SK-N-SH (cell line): ENCODE data around the gene EXOC4. TPM values are rescaled to one million over a fixed set of nuclear protein-coding genes. Genes with fewer than 3 reads are reported as not detected.
A peak's percentile ranks its signal among the peaks of the same experiment; 100 is the strongest.

ENCODE experiments used
- CTCF ChIA-PET: fragments of 300-600, 350-600 bp; formaldehyde crosslinking; extraction: SDS; loops from one replicate; lab custom pipeline; 2021; lab: Yijun Ruan, JAX
- POLR2A ChIA-PET: fragments of 350-600 bp; sonication (Branson Sonifier 250); formaldehyde crosslinking; extraction: SDS; loops from one replicate; lab custom pipeline; 2020; ENCODE audit warnings: antibody characterized with exemption, inconsistent platforms; lab: Yijun Ruan, JAX
- DNase-seq: peaks from one replicate; pipeline ENCODE4 v3.0.0; 2012
- H2AFZ ChIP-seq: fragments of 200-600 bp; sonication (generic); 2 replicates; pipeline ENCODE4 v1.8.1; 2016; ENCODE audit warnings: antibody characterized with exemption, mild to moderate bottlenecking, low read depth
- H3F3A ChIP-seq: fragments of 200-600 bp; sonication (generic); replicated peaks from 2 replicates; pipeline ENCODE3; 2016; ENCODE audit warnings: antibody characterized with exemption, mild to moderate bottlenecking; ENCODE audit not compliant: insufficient read depth
- H3K27ac ChIP-seq, 2 experiments: fragments of 200-500 bp in 1 of 2; fragments of 200-600 bp in 1 of 2; sonication (Bioruptor generic) in 1 of 2; sonication (generic), shearing (Covaris generic) in 1 of 2; 2 replicates each; pipeline versions ENCODE4 v1.5.1 to v1.6.1; 2014 to 2016; ENCODE audit warnings: low read depth in 2 of 2, inconsistent platforms in 1 of 2, low read length in 1 of 2, mild to moderate bottlenecking in 1 of 2, mixed read lengths in 1 of 2
- H3K27me3 ChIP-seq: fragments of 200-600 bp; sonication (generic), shearing (Covaris generic); 2 replicates; pipeline ENCODE4 v1.6.1; 2016; ENCODE audit warnings: mixed run types; ENCODE audit not compliant: insufficient read depth
- H3K36me3 ChIP-seq, 2 experiments: fragments of 200-500 bp in 1 of 2; fragments of 200-600 bp in 1 of 2; sonication (Bioruptor generic) in 1 of 2; sonication (generic) in 1 of 2; replicated peaks in 1 of 2; 2 replicates each; pipeline versions ENCODE3 to v1.5.1; 2014 to 2016; ENCODE audit warnings: low read length in 1 of 2, mild to moderate bottlenecking in 1 of 2; ENCODE audit not compliant: insufficient read depth in 2 of 2, control insufficient read depth in 1 of 2
- H3K4me1 ChIP-seq, 2 experiments: fragments of 200-500 bp in 1 of 2; fragments of 200-600 bp in 1 of 2; sonication (Bioruptor generic) in 1 of 2; sonication (generic), shearing (Covaris generic) in 1 of 2; 2 replicates each; pipeline versions ENCODE4 v1.5.1 to v1.6.1; 2014 to 2016; ENCODE audit warnings: low read depth in 1 of 2, low read length in 1 of 2, mixed run types in 1 of 2; ENCODE audit not compliant: insufficient read depth in 2 of 2, control insufficient read depth in 1 of 2
- H3K4me2 ChIP-seq: fragments of 200-600 bp; sonication (generic), shearing (Covaris generic); 2 replicates; pipeline ENCODE4 v1.6.1; 2017; ENCODE audit warnings: mixed run types
- H3K4me3 ChIP-seq, 2 experiments: fragments of 200-500 bp in 1 of 2; fragments of 200-600 bp in 1 of 2; sonication (Bioruptor generic) in 1 of 2; sonication (generic), shearing (Covaris generic) in 1 of 2; 2 replicates each; pipeline versions ENCODE4 v1.5.1 to v1.8.1; 2014 to 2016; ENCODE audit warnings: low read depth in 2 of 2, inconsistent platforms in 1 of 2, low read length in 1 of 2, mild to moderate bottlenecking in 1 of 2, mixed read lengths in 1 of 2, moderate library complexity in 1 of 2
- H3K79me2 ChIP-seq: fragments of 200-600 bp; sonication (generic); 2 replicates; pipeline ENCODE4 v1.8.1; 2017; ENCODE audit warnings: mild to moderate bottlenecking; ENCODE audit not compliant: insufficient read depth
- H3K9ac ChIP-seq: fragments of 200-600 bp; sonication (generic); 2 replicates; pipeline ENCODE4 v1.6.1; 2017; ENCODE audit warnings: mixed run types
- H3K9me2 ChIP-seq: fragments of 200-600 bp; sonication (generic); 2 replicates; pipeline ENCODE4 v1.6.1; 2017; ENCODE audit warnings: mixed run types
- H3K9me3 ChIP-seq: fragments of 200-600 bp; sonication (generic); 2 replicates; pipeline ENCODE4 v1.6.1; 2017; ENCODE audit warnings: mixed run types, mild to moderate bottlenecking, moderate library complexity
- H4K20me1 ChIP-seq: fragments of 200-600 bp; sonication (generic); 2 replicates; pipeline ENCODE4 v1.6.1; 2017; ENCODE audit warnings: mild to moderate bottlenecking, mixed run types; ENCODE audit not compliant: insufficient read depth
- EP300 ChIP-seq, 2 experiments: IDR thresholded peaks; 2 replicates each; pipeline versions ENCODE4 v1.4.0 to v1.6.1; 2012; ENCODE audit warnings: borderline replicate concordance in 1 of 2, low read depth in 1 of 2, low read length in 1 of 2
- FOXM1 ChIP-seq: IDR thresholded peaks from 2 replicates; pipeline ENCODE4 v1.4.0; 2012; ENCODE audit warnings: low read depth, mild to moderate bottlenecking
- GABPA ChIP-seq: IDR thresholded peaks from 2 replicates; pipeline ENCODE4 v1.4.0; 2012; ENCODE audit warnings: low read depth, mild to moderate bottlenecking
- MXI1 ChIP-seq: IDR thresholded peaks from 2 replicates; pipeline ENCODE4 v1.6.1; 2012; ENCODE audit warnings: mild to moderate bottlenecking, low read depth, low read length, improper control_type of control experiment
- NFIC ChIP-seq: IDR thresholded peaks from 2 replicates; pipeline ENCODE4 v1.4.0; 2012; ENCODE audit warnings: borderline replicate concordance
- NRF1 ChIP-seq: IDR thresholded peaks from 2 replicates; pipeline ENCODE4 v1.6.1; 2012; ENCODE audit warnings: low read depth, mild to moderate bottlenecking, low read length
- POLR2AphosphoS5 ChIP-seq: IDR thresholded peaks from 2 replicates; pipeline ENCODE4 v1.6.1; 2012; ENCODE audit warnings: low read depth, low read length
- RAD21 ChIP-seq: IDR thresholded peaks from 2 replicates; pipeline ENCODE4 v1.6.1; 2012; ENCODE audit warnings: mild to moderate bottlenecking, low read length
- RCOR1 ChIP-seq: fragments of 150-350 bp; IDR thresholded peaks from 2 replicates; pipeline ENCODE4 v1.6.1; 2017; ENCODE audit warnings: antibody characterized with exemption, low read length
- RFX5 ChIP-seq: IDR thresholded peaks from 2 replicates; pipeline ENCODE4 v1.6.1; 2012; ENCODE audit warnings: mild to moderate bottlenecking, improper control_type of control experiment, low read length
- SIN3A ChIP-seq: IDR thresholded peaks from 2 replicates; pipeline ENCODE4 v1.6.1; 2012; ENCODE audit warnings: low read depth, mild to moderate bottlenecking, low read length, moderate library complexity, borderline replicate concordance
- TAF1 ChIP-seq: IDR thresholded peaks from 2 replicates; pipeline ENCODE4 v1.6.1; 2012; ENCODE audit warnings: low read depth, mild to moderate bottlenecking, low read length, moderate library complexity, borderline replicate concordance
- TEAD4 ChIP-seq: IDR thresholded peaks from 2 replicates; pipeline ENCODE4 v1.4.0; 2012; ENCODE audit warnings: mild to moderate bottlenecking, borderline replicate concordance; ENCODE audit not compliant: insufficient read depth
- WGBS: methylation state at CpG from one replicate; pipeline ENCODE4 v1.1.6; 2017; ENCODE audit warnings: low lambda C conversion rate; 5-methylcytosine and 5-hydroxymethylcytosine counted together
- polyA plus RNA-seq, 3 experiments: library from polyadenylated mRNA; depleted of rRNA; stranded (reverse); fragments of >200 nt; gene quantifications; 2 replicates each; pipeline ENCODE4 v1.2.3, GENCODE V29; 2012
- TF ChIP-seq, protein P1 (sequence below): IDR thresholded peaks from 2 replicates; pipeline ENCODE4 v1.4.0; 2012; ENCODE audit warnings: low read depth, borderline replicate concordance
- TF ChIP-seq, protein P2 (sequence below): IDR thresholded peaks from 2 replicates; pipeline ENCODE4 v1.4.0; 2012; ENCODE audit warnings: low read depth, borderline replicate concordance

The EXOC4 gene
- polyA plus RNA-seq, 1 of the 3 experiments (the other 2 are of a cell fraction) = 37.3 TPM

DNA sequence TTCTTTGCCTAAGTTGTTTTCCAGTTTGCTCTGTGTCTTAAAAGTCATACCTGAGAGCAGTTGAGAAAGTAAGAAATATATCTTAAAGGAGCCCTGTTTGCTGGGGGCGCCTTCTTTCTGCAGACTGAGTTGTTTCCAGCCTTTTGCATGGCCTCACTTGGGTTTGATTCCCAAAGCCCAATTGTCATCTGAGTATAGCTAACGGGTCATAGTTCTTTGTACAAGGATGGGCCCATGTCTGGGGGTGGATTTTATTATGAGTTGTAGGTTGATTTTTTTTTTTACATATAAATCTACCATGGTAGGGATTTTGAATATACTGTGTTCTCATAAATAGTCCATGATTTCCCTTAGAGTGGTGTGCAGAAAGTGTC lies 555.6 kb downstream of the EXOC4 start:
- no peaks in the 10 kb centered on the region for H3F3A ChIP-seq
- no peak for DNase-seq
- POLR2A ChIA-PET = interaction anchor here (0.7 to 4.8 kb wide), 12 partner anchors 12 to 176 kb away, joined by 3 to 22 read pairs (median 8); no protein-coding TSS in a partner anchor
- TF ChIP-seq RFX5 (no peak), MXI1 (0 out of 2 replicates have a peak, but pooled peaks have one; percentile 8)
- H2AFZ ChIP-seq = no peak overlapping the region
- no peaks in the 10 kb centered on the region for H3K27me3 ChIP-seq
- CTCF ChIA-PET = interaction anchor here (0.8 to 7.1 kb wide), 22 partner anchors 10 to 224 kb away, joined by 3 to 46 read pairs (median 5); no protein-coding TSS in a partner anchor
- no peaks in the 10 kb centered on the region for H3K9me2 ChIP-seq
- peaks cover 0 to 48% of the 10 kb centered on the region in 2 experiments; a peak in 2 of 4 replicates for H3K4me1 ChIP-seq
- H3K36me3 ChIP-seq = peaks cover 0 to 21% of the 10 kb centered on the region in 2 experiments
- H3K9me3 ChIP-seq = no peaks in the 10 kb centered on the region
- H3K4me3 ChIP-seq = no peak overlapping the region
- no peak overlapping the region for H3K4me2 ChIP-seq
- H3K27ac ChIP-seq = peak overlapping the region in 1 of 2 experiments; percentile 100; a peak in 2 of 4 replicates
- H3K79me2 ChIP-seq = no peaks in the 10 kb centered on the region
- H4K20me1 ChIP-seq = no peaks in the 10 kb centered on the region
- H3K9ac ChIP-seq = no peak overlapping the region
- WGBS = 79% methylated on average over 2 of the region's 2 CpGs

DNA sequence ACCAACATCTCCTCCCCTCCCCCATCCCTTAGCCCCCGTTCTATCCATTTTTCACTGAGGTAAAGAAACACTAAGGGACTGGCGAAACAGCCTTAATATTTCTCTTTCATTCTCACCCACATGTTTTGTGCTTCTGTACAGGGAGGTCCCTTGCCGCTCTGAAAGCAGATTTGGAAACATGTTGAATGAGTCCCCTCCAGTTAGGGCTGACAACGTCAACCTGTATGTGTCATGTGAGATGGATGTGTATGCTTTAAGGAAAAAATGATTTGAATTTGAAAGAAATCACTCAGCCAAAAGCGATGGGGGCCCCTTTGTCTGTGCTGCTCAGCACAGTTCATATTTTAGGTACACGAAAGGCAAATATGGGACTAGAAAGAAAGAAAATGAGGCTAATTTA lies 560.0 kb downstream of the EXOC4 start:
- WGBS = 96% methylated on average over 6 of the region's 6 CpGs
- POLR2A ChIA-PET = no interaction called here
- peaks cover 10 to 28% of the 10 kb centered on the region in 2 experiments for H3K36me3 ChIP-seq

More for the DNA sequence above, 560.0 kb downstream of the EXOC4 start:
- H3K9me3 ChIP-seq = no peaks in the 10 kb centered on the region
- H3F3A ChIP-seq = no peaks in the 10 kb centered on the region
- no peak for DNase-seq
- no peaks in the 10 kb centered on the region for H3K79me2 ChIP-seq
- no peaks in the 10 kb centered on the region for H4K20me1 ChIP-seq
- peaks cover 0 to 27% of the 10 kb centered on the region in 2 experiments; a peak in 2 of 4 replicates for H3K4me1 ChIP-seq
- CTCF ChIA-PET = no interaction called here
- TF ChIP-seq RAD21 = no peak
- TF ChIP-seq, protein P1, sequence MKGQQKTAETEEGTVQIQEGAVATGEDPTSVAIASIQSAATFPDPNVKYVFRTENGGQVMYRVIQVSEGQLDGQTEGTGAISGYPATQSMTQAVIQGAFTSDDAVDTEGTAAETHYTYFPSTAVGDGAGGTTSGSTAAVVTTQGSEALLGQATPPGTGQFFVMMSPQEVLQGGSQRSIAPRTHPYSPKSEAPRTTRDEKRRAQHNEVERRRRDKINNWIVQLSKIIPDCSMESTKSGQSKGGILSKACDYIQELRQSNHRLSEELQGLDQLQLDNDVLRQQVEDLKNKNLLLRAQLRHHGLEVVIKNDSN = no peak
- no peak for TF ChIP-seq GABPA
- TF ChIP-seq RCOR1 = no peak
- no peak for TF ChIP-seq NFIC
- TF ChIP-seq NRF1 = no peak
- no peak for TF ChIP-seq TEAD4
- TF ChIP-seq TAF1 = no peak
- TF ChIP-seq, protein P2, sequence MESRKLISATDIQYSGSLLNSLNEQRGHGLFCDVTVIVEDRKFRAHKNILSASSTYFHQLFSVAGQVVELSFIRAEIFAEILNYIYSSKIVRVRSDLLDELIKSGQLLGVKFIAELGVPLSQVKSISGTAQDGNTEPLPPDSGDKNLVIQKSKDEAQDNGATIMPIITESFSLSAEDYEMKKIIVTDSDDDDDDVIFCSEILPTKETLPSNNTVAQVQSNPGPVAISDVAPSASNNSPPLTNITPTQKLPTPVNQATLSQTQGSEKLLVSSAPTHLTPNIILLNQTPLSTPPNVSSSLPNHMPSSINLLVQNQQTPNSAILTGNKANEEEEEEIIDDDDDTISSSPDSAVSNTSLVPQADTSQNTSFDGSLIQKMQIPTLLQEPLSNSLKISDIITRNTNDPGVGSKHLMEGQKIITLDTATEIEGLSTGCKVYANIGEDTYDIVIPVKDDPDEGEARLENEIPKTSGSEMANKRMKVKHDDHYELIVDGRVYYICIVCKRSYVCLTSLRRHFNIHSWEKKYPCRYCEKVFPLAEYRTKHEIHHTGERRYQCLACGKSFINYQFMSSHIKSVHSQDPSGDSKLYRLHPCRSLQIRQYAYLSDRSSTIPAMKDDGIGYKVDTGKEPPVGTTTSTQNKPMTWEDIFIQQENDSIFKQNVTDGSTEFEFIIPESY = no peak
- TF ChIP-seq FOXM1 = no peak
- no peak for TF ChIP-seq POLR2AphosphoS5
- no peak for TF ChIP-seq SIN3A
- TF ChIP-seq EP300 (IDR thresholded peaks at IDR 0.05; ENCODE audit: borderline replicate concordance in 1 of 2, low read depth in 1 of 2, low read length in 1 of 2) = no peak
- peak overlapping the region in 1 of 2 experiments; percentile 84; a peak in 2 of 4 replicates for H3K27ac ChIP-seq
- no peak overlapping the region for H3K4me3 ChIP-seq
- no peak overlapping the region for H2AFZ ChIP-seq
- H3K4me2 ChIP-seq = no peak overlapping the region
- no peak overlapping the region for H3K9ac ChIP-seq
- H3K9me2 ChIP-seq = no peaks in the 10 kb centered on the region
- no peaks in the 10 kb centered on the region for H3K27me3 ChIP-seq
